Measurements from ENCODE around the gene WWOX. TPM values are rescaled to one million over a fixed set of nuclear protein-coding genes. Genes with fewer than 3 reads are reported as not detected.

WWOX gene
- total RNA-seq, 2 experiments from 2014 or later, result 19.1 to 23.7 TPM

DNA sequence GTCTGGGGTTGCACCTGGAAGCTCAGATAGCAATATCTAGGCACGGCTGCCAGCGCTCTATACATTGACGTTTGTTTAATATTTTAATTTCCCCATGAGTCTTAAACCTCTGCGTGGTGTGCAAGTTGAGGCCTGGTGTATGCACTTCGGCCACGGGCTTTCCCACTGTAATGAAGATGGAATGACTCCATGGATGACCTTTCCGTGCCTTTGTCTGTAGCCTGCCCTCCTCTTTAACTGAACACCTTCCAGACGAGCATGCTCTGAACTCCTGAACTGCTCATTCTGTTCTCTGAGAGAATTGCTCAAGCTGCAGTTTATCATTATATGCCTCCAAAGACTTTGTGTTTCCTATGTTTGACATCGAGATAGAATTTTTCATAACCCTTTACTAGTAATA is 438.8 kb downstream of the WWOX start:
- no peaks in the 10 kb centered on the region for H3K9me3 Mint-ChIP-seq
- intact Hi-C loops (cut with micrococcal nuclease), result no loop called here
- no peak overlapping the region for H3K27ac Mint-ChIP-seq
- ChIA-PET POLR2A (no interaction called here), CTCF (no interaction called here)
- no peaks in the 10 kb centered on the region for H3K36me3 Mint-ChIP-seq (ENCODE audit: low read depth)
- TF ChIP-seq, protein P1, sequence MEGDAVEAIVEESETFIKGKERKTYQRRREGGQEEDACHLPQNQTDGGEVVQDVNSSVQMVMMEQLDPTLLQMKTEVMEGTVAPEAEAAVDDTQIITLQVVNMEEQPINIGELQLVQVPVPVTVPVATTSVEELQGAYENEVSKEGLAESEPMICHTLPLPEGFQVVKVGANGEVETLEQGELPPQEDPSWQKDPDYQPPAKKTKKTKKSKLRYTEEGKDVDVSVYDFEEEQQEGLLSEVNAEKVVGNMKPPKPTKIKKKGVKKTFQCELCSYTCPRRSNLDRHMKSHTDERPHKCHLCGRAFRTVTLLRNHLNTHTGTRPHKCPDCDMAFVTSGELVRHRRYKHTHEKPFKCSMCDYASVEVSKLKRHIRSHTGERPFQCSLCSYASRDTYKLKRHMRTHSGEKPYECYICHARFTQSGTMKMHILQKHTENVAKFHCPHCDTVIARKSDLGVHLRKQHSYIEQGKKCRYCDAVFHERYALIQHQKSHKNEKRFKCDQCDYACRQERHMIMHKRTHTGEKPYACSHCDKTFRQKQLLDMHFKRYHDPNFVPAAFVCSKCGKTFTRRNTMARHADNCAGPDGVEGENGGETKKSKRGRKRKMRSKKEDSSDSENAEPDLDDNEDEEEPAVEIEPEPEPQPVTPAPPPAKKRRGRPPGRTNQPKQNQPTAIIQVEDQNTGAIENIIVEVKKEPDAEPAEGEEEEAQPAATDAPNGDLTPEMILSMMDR (IDR thresholded peaks at IDR 0.05), result no peak
- ATAC-seq (no peak), DNase-seq (no peak)
- no peak overlapping the region for H3K4me3 Mint-ChIP-seq
- no peaks in the 10 kb centered on the region for H3K4me1 Mint-ChIP-seq (ENCODE audit: low read depth)
- no peaks in the 10 kb centered on the region for H3K27me3 Mint-ChIP-seq

DNA sequence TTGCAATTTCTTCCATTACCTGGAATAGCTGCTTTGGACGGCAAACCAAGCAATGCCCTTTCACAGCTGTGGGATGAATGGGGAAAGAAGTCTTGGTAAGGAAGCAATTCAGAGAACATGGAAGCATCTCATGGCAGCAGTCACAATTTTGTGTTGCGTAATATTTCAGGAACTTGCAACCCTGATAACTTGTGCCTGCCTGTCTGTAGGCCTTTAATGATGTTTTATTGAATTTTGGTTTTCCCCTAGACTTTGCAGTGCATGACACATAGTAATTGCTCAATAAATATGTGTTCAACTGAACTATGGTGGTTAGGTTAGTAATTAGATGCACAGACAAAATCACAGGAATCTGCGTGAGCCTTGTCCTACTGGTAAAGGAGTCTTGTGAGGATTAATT is 439.5 kb downstream of the WWOX start:
- H3K27me3 Mint-ChIP-seq, result no peaks in the 10 kb centered on the region
- no peak for DNase-seq
- ChIA-PET CTCF (no interaction called here), POLR2A (no interaction called here)
- H3K9me3 Mint-ChIP-seq, result no peaks in the 10 kb centered on the region
- H3K27ac Mint-ChIP-seq, result no peak overlapping the region
- no peak for ATAC-seq
- TF ChIP-seq, protein P1 (IDR thresholded peaks at IDR 0.05), result no peak
- no peaks in the 10 kb centered on the region for H3K4me1 Mint-ChIP-seq (ENCODE audit: low read depth)
- H3K36me3 Mint-ChIP-seq (ENCODE audit: low read depth), result no peaks in the 10 kb centered on the region
- H3K4me3 Mint-ChIP-seq, result no peak overlapping the region
- intact Hi-C loops (cut with micrococcal nuclease), result no loop called here

DNA sequence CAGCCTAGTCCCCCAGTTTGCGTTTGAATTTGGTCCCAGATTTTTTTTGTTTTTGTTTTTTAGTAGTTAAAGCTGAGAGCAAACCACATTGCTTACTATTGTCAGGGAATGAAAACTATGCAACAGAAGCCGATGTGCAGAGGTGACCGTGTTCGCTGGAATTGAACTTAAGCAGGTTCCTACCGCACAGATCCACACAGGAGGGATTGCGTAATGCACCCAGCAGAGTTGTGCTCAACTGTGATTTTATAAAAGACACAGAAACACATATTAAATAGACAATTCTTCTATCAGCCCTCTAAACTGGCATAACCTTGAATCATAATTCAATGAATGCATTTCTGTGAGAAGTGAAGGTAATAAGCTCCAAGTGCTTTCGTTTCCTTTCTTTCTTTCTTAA is 443.0 kb downstream of the WWOX start:
- no peak overlapping the region for H3K27ac Mint-ChIP-seq

DNA sequence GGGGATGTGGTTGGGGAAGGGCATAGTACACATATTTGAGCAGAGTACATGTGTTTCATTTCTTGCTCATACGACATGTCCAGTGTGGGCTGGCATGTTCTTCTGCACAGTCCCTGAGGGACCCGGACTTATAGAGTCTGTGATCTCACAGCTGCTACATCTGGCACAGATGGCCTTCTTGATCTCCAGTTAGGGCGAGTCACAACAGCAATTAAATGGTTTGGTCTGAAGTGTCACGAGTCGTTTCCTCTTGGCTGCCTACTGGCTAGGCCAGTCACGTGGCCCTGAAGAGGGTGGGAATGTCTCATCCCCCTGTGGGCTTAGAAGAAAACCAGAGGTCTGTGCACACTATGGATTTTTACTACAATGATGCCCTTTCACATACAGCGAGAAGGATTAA is 443.6 kb downstream of the WWOX start:
- intact Hi-C loops (cut with micrococcal nuclease), result no loop called here
- Mint-ChIP-seq H3K4me1 (ENCODE audit: low read depth) (no peaks in the 10 kb centered on the region), H3K9me3 (no peaks in the 10 kb centered on the region), H3K27ac (no peak overlapping the region), H3K4me3 (no peak overlapping the region), H3K36me3 (ENCODE audit: low read depth) (no peaks in the 10 kb centered on the region), H3K27me3 (no peaks in the 10 kb centered on the region)
- DNase-seq, result no peak
- POLR2A ChIA-PET, result no interaction called here
- TF ChIP-seq, protein P1 (IDR thresholded peaks at IDR 0.05), result no peak
- CTCF ChIA-PET, result no interaction called here
- ATAC-seq, result no peak

More for the DNA sequence above, 443.0 kb downstream of the WWOX start:
- Mint-ChIP-seq H3K4me1 (ENCODE audit: low read depth) (no peaks in the 10 kb centered on the region), H3K4me3 (no peak overlapping the region), H3K36me3 (ENCODE audit: low read depth) (no peaks in the 10 kb centered on the region), H3K9me3 (no peaks in the 10 kb centered on the region), H3K27me3 (no peaks in the 10 kb centered on the region)
- intact Hi-C loops (cut with micrococcal nuclease), result no loop called here
- POLR2A ChIA-PET, result no interaction called here
- ATAC-seq (no peak), DNase-seq (no peak)
- TF ChIP-seq, protein P1 (IDR thresholded peaks at IDR 0.05), result no peak
- CTCF ChIA-PET, result no interaction called here

DNA sequence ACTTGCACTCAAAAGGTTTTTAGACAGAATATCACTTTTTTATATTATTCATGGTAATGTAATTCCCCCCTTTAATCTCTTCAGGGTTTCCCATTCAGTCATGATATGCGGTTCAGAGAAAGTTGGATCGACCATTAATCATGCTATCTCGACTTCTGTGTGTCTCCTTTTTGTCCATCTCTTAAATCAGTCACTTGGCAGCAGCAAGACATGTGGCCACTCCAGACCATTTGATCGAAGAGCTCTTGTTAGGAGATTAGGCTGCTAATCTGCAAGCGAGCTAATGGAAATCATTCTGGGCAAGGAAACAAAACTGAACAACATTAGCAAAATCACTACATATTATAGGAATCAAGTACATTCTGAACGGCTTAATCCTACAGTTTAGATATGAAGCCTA is 449.9 kb downstream of the WWOX start:
- Mint-ChIP-seq H3K27me3 (no peaks in the 10 kb centered on the region), H3K4me3 (no peak overlapping the region), H3K4me1 (ENCODE audit: low read depth) (peaks cover 3% of the 10 kb centered on the region), H3K27ac (no peak overlapping the region), H3K36me3 (ENCODE audit: low read depth) (no peaks in the 10 kb centered on the region), H3K9me3 (no peaks in the 10 kb centered on the region)
- TF ChIP-seq, protein P1 (IDR thresholded peaks at IDR 0.05), result no peak
- intact Hi-C loops (cut with micrococcal nuclease), result no loop called here
- ChIA-PET CTCF (no interaction called here), POLR2A (no interaction called here)
- DNase-seq (no peak), ATAC-seq (no peak)

Measured in activated CD8-positive, alpha-beta T cell treated with anti-CD3 and anti-CD28 coated beads for 36 hours (primary cell).